IPS DF 19.7 (cell line): ENCODE data around the gene SLC22A9.
"Not testable (repeated sequence)": the region's sequence is repeated elsewhere in the genome, so short reads cannot be mapped to it uniquely, and the experiment has no call there.

ENCODE experiments used
- DNase-seq: peaks from one replicate; pipeline ENCODE4 v3.0.0-alpha.2; 2013; ENCODE audit warnings: low read depth, low spot score

Gene SLC22A9

DNA sequence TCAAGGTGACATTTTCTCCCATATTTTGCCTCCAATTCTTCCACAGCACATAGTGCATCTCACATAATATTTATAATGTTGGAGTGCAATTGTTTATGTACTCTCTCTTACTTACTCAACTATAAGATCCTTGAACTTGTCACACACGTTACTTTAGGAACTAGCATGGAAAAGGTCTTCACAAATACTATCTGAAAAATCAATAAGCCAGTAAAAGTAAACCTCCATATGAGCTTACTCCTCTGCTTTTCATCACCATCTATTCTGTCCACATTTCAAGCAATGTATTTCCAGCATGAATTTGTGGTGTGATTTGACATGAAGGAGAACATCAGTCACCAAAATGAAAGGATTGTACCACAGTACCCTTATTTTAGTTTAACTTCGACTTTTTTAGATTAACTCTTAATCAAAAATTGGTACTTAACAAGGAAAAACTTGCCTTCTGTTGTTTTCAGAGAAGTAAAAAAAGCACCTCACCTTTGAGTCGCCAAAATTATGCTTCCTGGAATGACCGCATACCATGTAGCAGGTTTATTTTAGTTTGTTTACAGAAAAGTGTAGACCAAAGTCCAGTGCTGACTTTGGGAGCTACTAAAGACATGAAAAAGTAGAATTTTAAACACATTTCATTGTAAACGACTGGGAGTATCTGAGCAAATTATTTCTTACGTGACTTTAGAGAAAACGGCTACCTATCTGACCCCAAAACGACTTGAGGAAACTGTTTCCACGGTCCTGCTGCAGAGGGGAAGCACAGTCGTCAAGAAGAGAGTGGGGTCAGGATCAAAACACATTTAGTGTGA lies at the start of gene SLC22A9:
SLC22A9 (plus strand) TSS at position 621 of the 806 bp plus-strand sequence. CDS start 272 bp downstream, outside the sequence.
- no peak for DNase-seq

DNA sequence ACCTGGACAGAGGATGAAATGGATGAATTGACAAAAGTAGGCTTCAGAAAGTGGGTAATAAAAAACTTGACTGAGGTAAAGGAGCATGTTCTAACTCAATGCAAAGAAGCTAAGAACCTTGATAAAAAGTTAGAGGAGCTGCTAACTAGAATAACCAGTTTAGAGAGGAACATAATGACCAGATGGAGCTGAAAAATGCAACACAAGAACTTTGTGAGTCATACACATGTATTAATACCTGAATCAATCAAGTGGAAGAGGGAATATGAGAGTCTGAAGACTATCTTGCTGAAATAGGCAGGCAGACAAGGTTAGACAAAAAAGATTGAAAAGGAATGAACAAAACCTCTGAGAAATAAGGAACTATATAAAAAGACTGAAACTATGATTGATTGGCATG lies 47.9 kb upstream of the SLC22A9 start:
- DNase-seq, result no peak

GRCh38 chr11:63335089-63335488 lies 34.5 kb upstream of the SLC22A9 start:
- DNase-seq, result not testable (repeated sequence)

- no peak for DNase-seq
Observed at GRCh38 chr11:63337070-63337469, 32.5 kb upstream of the SLC22A9 start.

DNA sequence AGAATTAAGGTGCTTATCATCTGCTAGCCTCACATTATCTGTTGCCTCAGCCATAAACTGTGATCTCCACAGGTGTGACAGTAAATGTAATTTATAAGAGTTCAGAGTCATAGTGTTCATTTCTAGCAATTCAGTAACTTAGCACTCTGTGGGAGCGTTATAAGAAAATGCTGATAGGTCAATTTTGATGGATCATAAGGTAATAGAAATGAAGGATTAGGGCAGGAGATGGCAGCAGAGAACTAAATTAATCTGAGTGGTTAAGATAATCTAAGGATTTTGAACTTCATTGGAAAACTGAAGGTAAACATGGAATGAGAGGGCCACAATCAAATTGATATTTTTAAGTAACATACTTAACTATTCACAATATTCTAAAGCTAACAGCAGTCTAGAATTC lies 26.5 kb upstream of the SLC22A9 start:
- DNase-seq, result no peak

GRCh38 chr11:63352144-63352543 lies 17.4 kb upstream of the SLC22A9 start:
- no peak for DNase-seq

DNA sequence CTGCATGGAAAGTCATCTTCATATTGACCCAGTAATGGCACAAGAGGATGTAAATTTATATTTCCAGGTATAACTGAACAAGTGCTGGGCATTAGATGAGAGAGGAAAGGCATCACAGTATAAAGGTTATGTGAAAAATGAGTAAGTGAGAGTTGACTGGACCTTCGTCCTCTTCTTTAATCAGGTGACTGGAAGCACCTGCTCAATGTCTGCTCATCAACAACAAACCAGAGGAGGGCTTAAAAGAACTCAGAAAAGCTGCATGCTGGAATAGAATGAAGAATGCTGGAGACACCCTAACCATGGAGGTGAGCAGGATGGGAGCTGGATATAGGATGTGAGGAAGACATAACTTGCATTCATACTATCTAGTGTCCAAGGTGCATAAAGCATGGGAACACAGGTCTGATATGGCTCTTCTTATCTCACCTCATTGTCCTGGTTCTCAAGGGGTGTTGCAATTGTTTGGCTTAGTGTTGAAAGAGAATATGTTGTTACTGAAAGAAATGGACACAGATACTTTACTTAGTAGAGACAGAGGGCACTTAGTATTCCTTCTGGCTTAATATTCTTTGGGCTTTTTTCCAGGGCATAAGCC lies 7.3 kb upstream of the SLC22A9 start:
- no peak for DNase-seq

- DNase-seq, result no peak
Observed at GRCh38 chr11:63369971-63370588, 495 bp downstream of the SLC22A9 start.

- no peak for DNase-seq
Observed at GRCh38 chr11:63371396-63371795, 1.8 kb downstream of the SLC22A9 start.

- DNase-seq, result no peak
Observed at GRCh38 chr11:63375434-63375833, 5.8 kb downstream of the SLC22A9 start.

- no peak for DNase-seq
Observed at GRCh38 chr11:63380130-63380529, 10.5 kb downstream of the SLC22A9 start.

- DNase-seq, result no peak
Observed at GRCh38 chr11:63395697-63396096, 26.1 kb downstream of the SLC22A9 start.

DNA sequence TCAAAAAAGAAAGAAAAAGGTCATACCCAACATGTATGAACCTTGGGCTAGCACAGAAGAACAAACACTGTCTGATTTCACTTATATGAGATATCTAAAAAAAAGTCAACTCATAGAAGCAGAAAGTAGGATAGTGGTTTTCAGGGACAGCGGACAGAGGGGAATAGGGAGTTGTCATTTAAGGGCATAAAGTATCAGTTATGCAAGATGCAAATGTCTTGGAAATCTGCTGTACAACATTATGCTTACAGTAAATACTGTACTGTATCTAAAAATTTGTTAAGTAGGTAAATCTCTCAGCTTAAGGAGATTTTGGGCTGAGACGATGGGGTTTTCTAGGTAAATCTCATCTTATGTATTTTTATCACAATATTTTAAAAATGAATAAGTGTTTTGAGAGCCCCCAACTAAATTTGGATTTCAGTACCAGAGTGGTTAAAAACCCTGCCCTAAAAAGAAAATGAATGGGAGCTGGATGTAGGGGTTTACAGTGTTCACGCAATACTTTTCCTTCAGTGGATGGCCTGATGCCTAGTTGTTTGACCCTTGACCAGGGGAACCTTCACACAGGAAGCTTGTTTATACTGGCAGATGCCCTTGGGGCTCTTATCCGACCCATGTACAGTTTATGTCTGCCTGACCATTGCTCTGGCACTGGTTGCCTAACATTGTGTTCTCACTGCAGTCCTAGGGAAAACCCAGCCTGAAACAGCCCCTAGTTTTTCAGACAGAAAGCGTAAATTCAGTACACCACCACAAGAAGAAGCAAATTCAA lies 34.8 kb downstream of the SLC22A9 start:
- DNase-seq, result no peak

DNA sequence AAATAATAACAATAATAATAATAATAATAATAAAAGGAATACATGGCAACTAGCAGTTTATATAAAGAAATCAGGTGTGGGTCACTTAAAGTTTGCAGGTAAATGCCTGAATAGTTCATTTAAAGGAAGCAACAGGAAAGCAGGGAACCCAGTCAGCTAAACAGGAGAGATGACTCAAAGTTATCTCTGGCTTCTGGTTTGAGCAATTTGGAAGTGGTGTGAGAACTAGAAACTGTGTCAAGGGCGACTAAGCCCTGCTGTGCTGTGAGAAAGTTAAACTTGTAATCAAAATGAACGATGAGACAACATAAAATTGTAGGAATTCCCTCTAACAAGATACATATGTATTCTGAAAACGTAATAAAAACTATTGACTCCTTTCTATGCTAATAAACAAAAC lies 35.5 kb downstream of the SLC22A9 start:
- DNase-seq, result no peak

GRCh38 chr11:63406458-63406857 lies 36.9 kb downstream of the SLC22A9 start:
- no peak for DNase-seq

DNA sequence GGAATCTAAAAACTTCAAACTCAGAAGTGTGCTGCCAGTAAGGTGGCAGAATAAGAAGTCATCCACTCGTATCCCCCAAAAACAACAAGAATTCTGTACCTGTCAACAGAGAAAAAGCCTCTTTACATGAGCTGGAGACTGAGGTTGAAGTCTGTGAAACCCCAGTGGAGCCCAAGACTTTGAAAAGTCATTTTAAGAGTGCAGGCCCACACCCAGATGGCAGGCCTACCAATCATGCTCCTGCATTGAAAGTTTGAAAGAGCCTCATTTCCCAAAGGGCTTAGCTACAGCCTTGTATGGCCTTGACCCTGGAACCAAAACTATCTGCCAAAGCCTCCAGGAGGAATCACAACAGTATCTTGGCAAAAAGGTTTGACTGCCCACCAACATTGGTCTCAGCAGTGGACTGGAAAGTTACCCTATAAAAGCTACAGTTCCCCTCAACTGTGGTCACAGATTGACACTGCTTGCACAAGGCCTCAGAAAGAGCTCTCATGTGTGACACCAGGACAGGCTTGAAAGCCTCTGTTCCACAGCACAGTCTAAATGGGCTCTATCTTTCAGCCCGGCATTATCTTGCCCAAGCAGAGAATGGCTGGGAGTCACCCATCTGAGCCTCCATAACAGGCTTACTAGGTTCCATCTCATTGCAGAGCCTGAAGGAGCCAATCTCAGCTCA lies 47.7 kb downstream of the SLC22A9 start:
- no peak for DNase-seq

GRCh38 chr11:63427971-63428508 lies 58.5 kb downstream of the SLC22A9 start:
- no peak for DNase-seq

- DNase-seq, result not testable (repeated sequence)
Observed at GRCh38 chr11:63430731-63431130, 61.1 kb downstream of the SLC22A9 start.

DNA sequence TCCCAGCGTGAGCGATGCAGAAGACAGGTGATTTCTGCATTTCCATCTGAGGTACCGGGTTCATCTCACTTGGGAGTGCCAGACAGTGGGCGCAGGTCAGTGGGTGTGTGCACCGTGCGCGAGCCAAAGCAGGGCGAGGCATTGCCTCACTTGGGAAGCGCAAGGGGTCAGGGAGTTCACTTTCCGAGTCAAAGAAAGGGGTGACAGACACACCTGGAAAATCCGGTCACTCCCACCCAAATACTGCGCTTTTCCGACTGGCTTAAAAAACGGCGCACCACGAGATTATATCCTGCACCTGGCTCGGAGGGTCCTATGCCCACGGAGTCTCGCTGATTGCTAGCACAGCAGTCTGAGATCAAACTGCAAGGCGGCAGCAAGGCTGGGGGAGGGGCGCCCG lies 65.8 kb downstream of the SLC22A9 start:
- not testable (repeated sequence) for DNase-seq

- DNase-seq, result not testable (repeated sequence)
Observed at GRCh38 chr11:63435831-63436230, 66.2 kb downstream of the SLC22A9 start.

DNA sequence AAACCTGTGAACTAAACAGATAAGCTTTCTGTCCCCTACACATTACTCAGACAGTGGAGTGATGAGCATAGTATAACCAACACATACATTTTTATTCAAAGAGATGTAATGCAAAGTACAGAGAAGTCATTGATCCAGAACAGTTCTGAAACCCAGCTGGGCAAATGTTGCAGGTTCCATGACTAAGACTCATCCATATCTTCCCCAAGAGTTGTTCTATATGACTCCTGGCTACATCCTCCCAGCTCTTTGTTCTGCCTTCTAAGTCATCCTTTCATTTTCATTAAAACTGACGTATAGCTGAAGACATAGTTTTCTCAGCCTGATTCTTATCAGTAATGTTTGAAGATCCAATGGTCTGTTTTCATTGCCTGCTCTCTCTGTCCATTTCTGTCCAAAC lies 74.1 kb downstream of the SLC22A9 start:
- DNase-seq, result no peak
